GM12878 (cell line): Measurements from ENCODE around the gene SPAG9. TPM values are rescaled to one million over a fixed set of nuclear protein-coding genes. Genes with fewer than 3 reads are reported as not detected.

Experiments
- ATF7 ChIP-seq: fragments of 450-650 bp; IDR thresholded peaks from 2 replicates; pipeline ENCODE4 v1.6.1; 2016; ENCODE audit warnings: low read depth, mild to moderate bottlenecking
- BACH1 ChIP-seq: fragments of 450-650 bp; IDR thresholded peaks from 2 replicates; pipeline ENCODE4 v1.6.1; 2017; ENCODE audit warnings: mild to moderate bottlenecking, borderline replicate concordance
- BRCA1 ChIP-seq: IDR thresholded peaks from 2 replicates; pipeline ENCODE4 v1.6.1; 2011; ENCODE audit warnings: low read depth, low read length, improper control_type of control experiment
- CHD1 ChIP-seq: IDR thresholded peaks from 2 replicates; pipeline ENCODE4 v1.6.1; 2012; ENCODE audit warnings: low read depth, low read length, improper control_type of control experiment
- CHD4 ChIP-seq: fragments of 200-600 bp; sonication (generic); IDR thresholded peaks from 2 replicates; pipeline ENCODE4 v1.6.1; 2016; ENCODE audit warnings: mild to moderate bottlenecking
- ESRRA ChIP-seq: IDR thresholded peaks from 2 replicates; pipeline ENCODE4 v1.6.1; 2012; ENCODE audit warnings: mild to moderate bottlenecking, low read length, improper control_type of control experiment
- FOXM1 ChIP-seq: IDR thresholded peaks from 2 replicates; pipeline ENCODE4 v1.6.1; 2012; ENCODE audit warnings: low read depth, mild to moderate bottlenecking, inconsistent platforms, low read length, moderate library complexity
- GABPA ChIP-seq: IDR thresholded peaks from 2 replicates; pipeline ENCODE4 v1.6.1; 2014; ENCODE audit warnings: antibody characterized with exemption, low read depth, mild to moderate bottlenecking, inconsistent platforms
- GATAD2B ChIP-seq: fragments of 450-650 bp; conservative IDR thresholded peaks from 2 replicates; pipeline ENCODE4 v1.6.1; 2017; ENCODE audit warnings: low read depth, mild to moderate bottlenecking, moderate library complexity
- MEF2A ChIP-seq: IDR thresholded peaks from 2 replicates; pipeline ENCODE4 v1.6.1; 2011; ENCODE audit warnings: low read depth, mild to moderate bottlenecking, low read length, moderate library complexity; ENCODE audit not compliant: insufficient read depth
- PAX8 ChIP-seq: fragments of 450-650 bp; IDR thresholded peaks from 2 replicates; pipeline ENCODE4 v1.6.1; 2017; ENCODE audit warnings: mild to moderate bottlenecking, moderate library complexity
- RAD21 ChIP-seq: IDR thresholded peaks from 2 replicates; pipeline ENCODE4 v1.6.1; 2011; ENCODE audit warnings: mild to moderate bottlenecking, low read depth, low read length, moderate library complexity; ENCODE audit not compliant: insufficient read depth
- SMAD5 ChIP-seq: IDR thresholded peaks from 2 replicates; pipeline ENCODE4 v1.6.1; 2016; ENCODE audit warnings: antibody characterized with exemption, low read depth
- YBX1 ChIP-seq: fragments of 450-650 bp; IDR thresholded peaks from 2 replicates; pipeline ENCODE4 v1.6.1; 2016; ENCODE audit warnings: antibody characterized with exemption
- ZNF24 ChIP-seq: fragments of 450-650 bp; IDR thresholded peaks from 2 replicates; pipeline ENCODE4 v1.6.1; 2017; ENCODE audit warnings: antibody characterized with exemption, mild to moderate bottlenecking
- ZNF622 ChIP-seq: fragments of 450-650 bp; IDR thresholded peaks from 2 replicates; pipeline ENCODE4 v1.6.1; 2017; ENCODE audit warnings: mild to moderate bottlenecking, inconsistent platforms
- polyA plus RNA-seq, 11 experiments: library from polyadenylated mRNA; depleted of rRNA in 4 of 11; unstranded in 6 of 11; stranded (reverse) in 5 of 11; fragments of >200 nt; fragmentation: Nextera tagmentation in 4 of 11; fragmentation: Illumina TruSeq in 1 of 11; extraction: Ambion mirVana in 4 of 11; extraction: Trizol in 1 of 11; gene quantifications; 1 replicate in 1 of 11; 2 replicates in 10 of 11; pipeline versions ENCODE4 v1.2.1 to v1.2.3, GENCODE V29; 2011 to 2016; ENCODE audit warnings: inconsistent platforms in 2 of 11, missing spikeins in 2 of 11, low read depth in 1 of 11
- total RNA-seq, 4 experiments: library from RNA; depleted of rRNA in 3 of 4; stranded (reverse); fragments of >200 nt in 3 of 4; fragmentation: Illumina TruSeq in 1 of 4; extraction: Trizol in 1 of 4; gene quantifications; 2 replicates each; pipeline versions ENCODE4 v1.2.1 to v1.2.3, GENCODE V29; 2013 to 2021
- TF ChIP-seq, protein P1 (sequence below): IDR thresholded peaks from 2 replicates; pipeline ENCODE4 v1.6.1; 2011; ENCODE audit warnings: low read depth, mild to moderate bottlenecking, low read length, moderate library complexity, borderline replicate concordance; ENCODE audit errors: extremely low read depth
- TF ChIP-seq, protein P2 (sequence below): fragments of 450-650 bp; conservative IDR thresholded peaks from 2 replicates; pipeline ENCODE4 v1.6.1; 2017; ENCODE audit warnings: mild to moderate bottlenecking, moderate library complexity
- TF ChIP-seq, protein P3 (sequence below): fragments of 450-650 bp; IDR thresholded peaks from 2 replicates; pipeline ENCODE4 v1.6.1; 2017; ENCODE audit warnings: borderline replicate concordance
- TF ChIP-seq, protein P4 (sequence below): IDR thresholded peaks from 2 replicates; pipeline ENCODE4 v1.6.1; 2011; ENCODE audit warnings: borderline replicate concordance, low read depth, mild to moderate bottlenecking, moderate library complexity, mixed read lengths, low read length; ENCODE audit not compliant: insufficient read depth; ENCODE audit errors: extremely low read length
- TF ChIP-seq, protein P5 (sequence below): fragments of 450-650 bp; IDR thresholded peaks from 2 replicates; pipeline ENCODE4 v1.6.1; 2018; ENCODE audit warnings: mild to moderate bottlenecking, low read depth, moderate library complexity; ENCODE audit not compliant: partially characterized antibody

SPAG9 gene
- total and polyA plus RNA-seq, 10 of the 15 experiments (the other 5 are each of a cell fraction or from before 2014, with no cell fraction given), result 6.6 to 42.0 (median 24.9) TPM

DNA sequence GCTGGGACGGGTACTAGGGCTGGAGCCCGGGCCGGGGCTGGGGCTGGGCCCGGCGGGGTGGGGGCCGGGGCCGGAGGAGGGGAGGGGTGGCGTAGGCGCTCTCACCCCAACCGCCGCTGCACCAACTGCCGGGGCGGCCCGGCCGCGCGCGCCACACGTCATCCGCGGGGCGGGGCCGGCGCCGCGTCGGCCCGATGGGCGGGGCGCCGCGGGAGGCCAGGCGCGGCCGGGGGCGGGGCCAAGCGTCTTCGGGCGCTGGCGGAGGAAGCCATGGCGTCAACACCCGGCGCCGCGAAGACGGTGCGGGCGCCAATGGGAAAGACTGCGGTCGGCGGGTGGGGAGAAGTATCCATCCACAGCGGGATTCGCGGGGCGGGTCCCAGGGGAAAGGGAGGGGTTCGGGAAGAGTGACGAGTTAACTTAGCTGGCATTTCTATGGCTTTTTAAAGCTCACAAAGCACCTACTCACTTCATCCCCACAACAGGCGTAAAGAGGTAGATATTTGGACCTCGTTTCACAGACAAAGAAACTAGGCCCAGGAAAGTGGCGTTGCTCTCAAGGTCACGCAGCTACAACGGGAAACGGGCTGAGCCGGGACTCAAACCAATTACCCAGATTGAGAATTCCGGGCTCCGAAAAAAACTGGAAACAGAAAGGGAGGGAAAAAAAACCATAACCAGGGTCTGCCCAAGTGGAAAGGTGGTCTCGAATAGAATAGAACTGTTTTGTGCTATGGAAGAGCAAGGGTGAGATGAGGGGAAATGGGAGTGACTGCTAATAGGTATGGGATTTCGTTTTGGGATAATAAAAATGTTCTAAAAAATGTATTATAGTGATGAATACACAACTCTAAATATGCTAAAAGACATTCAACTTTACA is at the start of gene SPAG9 (continued):
- TF ChIP-seq, protein P1, sequence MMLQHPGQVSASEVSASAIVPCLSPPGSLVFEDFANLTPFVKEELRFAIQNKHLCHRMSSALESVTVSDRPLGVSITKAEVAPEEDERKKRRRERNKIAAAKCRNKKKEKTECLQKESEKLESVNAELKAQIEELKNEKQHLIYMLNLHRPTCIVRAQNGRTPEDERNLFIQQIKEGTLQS, result peak; percentile 34; the same call in 1 of the 2 replicates
- TF ChIP-seq GATAD2B, result peak; percentile 51
- no peak for TF ChIP-seq FOXM1
- no peak; the same call in 1 of the 2 replicates for TF ChIP-seq CHD1
- no peak; the same call in 1 of the 2 replicates for TF ChIP-seq BACH1
- no peak for TF ChIP-seq ZNF622
- TF ChIP-seq, protein P2, sequence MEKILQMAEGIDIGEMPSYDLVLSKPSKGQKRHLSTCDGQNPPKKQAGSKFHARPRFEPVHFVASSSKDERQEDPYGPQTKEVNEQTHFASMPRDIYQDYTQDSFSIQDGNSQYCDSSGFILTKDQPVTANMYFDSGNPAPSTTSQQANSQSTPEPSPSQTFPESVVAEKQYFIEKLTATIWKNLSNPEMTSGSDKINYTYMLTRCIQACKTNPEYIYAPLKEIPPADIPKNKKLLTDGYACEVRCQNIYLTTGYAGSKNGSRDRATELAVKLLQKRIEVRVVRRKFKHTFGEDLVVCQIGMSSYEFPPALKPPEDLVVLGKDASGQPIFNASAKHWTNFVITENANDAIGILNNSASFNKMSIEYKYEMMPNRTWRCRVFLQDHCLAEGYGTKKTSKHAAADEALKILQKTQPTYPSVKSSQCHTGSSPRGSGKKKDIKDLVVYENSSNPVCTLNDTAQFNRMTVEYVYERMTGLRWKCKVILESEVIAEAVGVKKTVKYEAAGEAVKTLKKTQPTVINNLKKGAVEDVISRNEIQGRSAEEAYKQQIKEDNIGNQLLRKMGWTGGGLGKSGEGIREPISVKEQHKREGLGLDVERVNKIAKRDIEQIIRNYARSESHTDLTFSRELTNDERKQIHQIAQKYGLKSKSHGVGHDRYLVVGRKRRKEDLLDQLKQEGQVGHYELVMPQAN, result peak; percentile 14
- TF ChIP-seq ZNF24, result no peak
- TF ChIP-seq, protein P3, sequence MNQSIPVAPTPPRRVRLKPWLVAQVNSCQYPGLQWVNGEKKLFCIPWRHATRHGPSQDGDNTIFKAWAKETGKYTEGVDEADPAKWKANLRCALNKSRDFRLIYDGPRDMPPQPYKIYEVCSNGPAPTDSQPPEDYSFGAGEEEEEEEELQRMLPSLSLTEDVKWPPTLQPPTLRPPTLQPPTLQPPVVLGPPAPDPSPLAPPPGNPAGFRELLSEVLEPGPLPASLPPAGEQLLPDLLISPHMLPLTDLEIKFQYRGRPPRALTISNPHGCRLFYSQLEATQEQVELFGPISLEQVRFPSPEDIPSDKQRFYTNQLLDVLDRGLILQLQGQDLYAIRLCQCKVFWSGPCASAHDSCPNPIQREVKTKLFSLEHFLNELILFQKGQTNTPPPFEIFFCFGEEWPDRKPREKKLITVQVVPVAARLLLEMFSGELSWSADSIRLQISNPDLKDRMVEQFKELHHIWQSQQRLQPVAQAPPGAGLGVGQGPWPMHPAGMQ, result peak; percentile 82
- TF ChIP-seq ATF7, result peak; percentile 44; the same call in 1 of the 2 replicates
- TF ChIP-seq SMAD5, result no peak
- 0 out of 2 replicates have a peak, but pooled peaks have one; percentile 6 for TF ChIP-seq MEF2A
- TF ChIP-seq GABPA, result no peak
- TF ChIP-seq YBX1, result no peak
- TF ChIP-seq, protein P4, sequence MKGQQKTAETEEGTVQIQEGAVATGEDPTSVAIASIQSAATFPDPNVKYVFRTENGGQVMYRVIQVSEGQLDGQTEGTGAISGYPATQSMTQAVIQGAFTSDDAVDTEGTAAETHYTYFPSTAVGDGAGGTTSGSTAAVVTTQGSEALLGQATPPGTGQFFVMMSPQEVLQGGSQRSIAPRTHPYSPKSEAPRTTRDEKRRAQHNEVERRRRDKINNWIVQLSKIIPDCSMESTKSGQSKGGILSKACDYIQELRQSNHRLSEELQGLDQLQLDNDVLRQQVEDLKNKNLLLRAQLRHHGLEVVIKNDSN, result no peak
- no peak for TF ChIP-seq BRCA1
- TF ChIP-seq PAX8, result peak; percentile 44; the same call in 1 of the 2 replicates
- no peak for TF ChIP-seq CHD4
- TF ChIP-seq, protein P5, sequence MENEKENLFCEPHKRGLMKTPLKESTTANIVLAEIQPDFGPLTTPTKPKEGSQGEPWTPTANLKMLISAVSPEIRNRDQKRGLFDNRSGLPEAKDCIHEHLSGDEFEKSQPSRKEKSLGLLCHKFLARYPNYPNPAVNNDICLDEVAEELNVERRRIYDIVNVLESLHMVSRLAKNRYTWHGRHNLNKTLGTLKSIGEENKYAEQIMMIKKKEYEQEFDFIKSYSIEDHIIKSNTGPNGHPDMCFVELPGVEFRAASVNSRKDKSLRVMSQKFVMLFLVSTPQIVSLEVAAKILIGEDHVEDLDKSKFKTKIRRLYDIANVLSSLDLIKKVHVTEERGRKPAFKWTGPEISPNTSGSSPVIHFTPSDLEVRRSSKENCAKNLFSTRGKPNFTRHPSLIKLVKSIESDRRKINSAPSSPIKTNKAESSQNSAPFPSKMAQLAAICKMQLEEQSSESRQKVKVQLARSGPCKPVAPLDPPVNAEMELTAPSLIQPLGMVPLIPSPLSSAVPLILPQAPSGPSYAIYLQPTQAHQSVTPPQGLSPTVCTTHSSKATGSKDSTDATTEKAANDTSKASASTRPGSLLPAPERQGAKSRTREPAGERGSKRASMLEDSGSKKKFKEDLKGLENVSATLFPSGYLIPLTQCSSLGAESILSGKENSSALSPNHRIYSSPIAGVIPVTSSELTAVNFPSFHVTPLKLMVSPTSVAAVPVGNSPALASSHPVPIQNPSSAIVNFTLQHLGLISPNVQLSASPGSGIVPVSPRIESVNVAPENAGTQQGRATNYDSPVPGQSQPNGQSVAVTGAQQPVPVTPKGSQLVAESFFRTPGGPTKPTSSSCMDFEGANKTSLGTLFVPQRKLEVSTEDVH, result no peak
- no peak for TF ChIP-seq RAD21
- TF ChIP-seq ESRRA, result peak; percentile 92
